B cell (primary cell): ENCODE results near the gene GUSB. TPM values are rescaled to one million over a fixed set of nuclear protein-coding genes. Genes with fewer than 3 reads are reported as not detected.
"Not testable (repeated sequence)": the region's sequence is repeated elsewhere in the genome, so short reads cannot be mapped to it uniquely, and the experiment has no call there.

ENCODE experiments used
- ATAC-seq: fragments of 200-7000 bp; cut with Tn5 transposase; one replicate; pipeline ENCODE4 v1.10.0; 2021; ENCODE audit warnings: low read depth, mild to moderate bottlenecking, moderate number of reproducible peaks, moderate library complexity
- CTCF ChIA-PET: fragments of 350-600 bp; sonication (Branson Sonifier 250); formaldehyde crosslinking; loops from one replicate; lab custom pipeline; 2021; ENCODE audit warnings: antibody characterized with exemption, inconsistent platforms; lab: Charles Lee
- POLR2A ChIA-PET: fragments of 350-600 bp; sonication (Branson Sonifier 250); formaldehyde crosslinking; loops from one replicate; lab custom pipeline; 2021; ENCODE audit warnings: antibody characterized with exemption; lab: Charles Lee
- DNase-seq: peaks from one replicate; pipeline ENCODE4 v3.0.0; 2013
- H2AFZ ChIP-seq: 2 replicates; pipeline ENCODE4 v1.6.1; 2012; ENCODE audit warnings: mild to moderate bottlenecking, low read depth, low read length; ENCODE audit not compliant: insufficient read depth, poor library complexity, severe bottlenecking
- H3K27ac ChIP-seq, 2 donors: 1 replicate in 1 of 2; 2 replicates in 1 of 2; pipeline ENCODE4 v1.5.1; 2012 to 2013; ENCODE audit warnings: low read length in 2 of 2, mild to moderate bottlenecking in 2 of 2, moderate library complexity in 1 of 2
- H3K27me3 ChIP-seq, 4 experiments: fragments of 200-600 bp in 1 of 4; sonication (generic) in 1 of 4; replicated peaks in 1 of 4; 1 replicate in 2 of 4; 2 replicates in 2 of 4; pipeline versions ENCODE4 v1.6.1 to v1.7.0; 2013 to 2016; ENCODE audit warnings: low read length in 3 of 4, mild to moderate bottlenecking in 2 of 4, mixed read lengths in 1 of 4, moderate library complexity in 1 of 4; ENCODE audit not compliant: insufficient read depth in 4 of 4, control insufficient read depth in 3 of 4; ENCODE audit errors: control extremely low read depth in 1 of 4
- H3K36me3 ChIP-seq, 2 experiments: replicated peaks in 1 of 2; 1 replicate in 1 of 2; 2 replicates in 1 of 2; pipeline versions ENCODE4 v1.6.1 to v1.7.1; 2013; ENCODE audit warnings: low read length in 1 of 2; ENCODE audit not compliant: insufficient read depth in 2 of 2, control insufficient read depth in 1 of 2; ENCODE audit errors: control extremely low read depth in 1 of 2, extremely low read depth in 1 of 2
- H3K4me1 ChIP-seq, 2 donors: fragments of 200-600 bp in 1 of 2; sonication (generic) in 1 of 2; 1 replicate in 1 of 2; 2 replicates in 1 of 2; pipeline versions ENCODE4 v1.5.1 to v1.6.1; 2013 to 2017; ENCODE audit warnings: low read length in 2 of 2; ENCODE audit not compliant: control insufficient read depth in 2 of 2, insufficient read depth in 2 of 2
- H3K4me2 ChIP-seq: replicated peaks from 2 replicates; pipeline ENCODE3; 2012; ENCODE audit warnings: mild to moderate bottlenecking, low read depth, low read length; ENCODE audit not compliant: poor library complexity, severe bottlenecking
- H3K4me3 ChIP-seq, 5 experiments: fragments of 200-600 bp in 1 of 5; sonication (generic) in 1 of 5; 1 replicate in 3 of 5; 2 replicates in 2 of 5; pipeline versions ENCODE4 v1.5.1 to v1.7.0; 2011 to 2016; ENCODE audit warnings: low read length in 4 of 5, mild to moderate bottlenecking in 4 of 5, low read depth in 2 of 5, control low read depth in 1 of 5, moderate library complexity in 1 of 5; ENCODE audit not compliant: insufficient read depth in 1 of 5; ENCODE audit errors: control extremely low read depth in 1 of 5, extremely low read depth in 1 of 5
- H3K79me2 ChIP-seq: fragments of 200-600 bp; sonication (generic); one replicate; pipeline ENCODE4 v1.6.0; 2016; ENCODE audit warnings: low read length; ENCODE audit not compliant: control insufficient read depth, insufficient read depth
- H3K9ac ChIP-seq: fragments of 200-600 bp; sonication (generic); 2 replicates; pipeline ENCODE4 v1.6.1; 2017; ENCODE audit warnings: mild to moderate bottlenecking, low read length, moderate library complexity
- H3K9me3 ChIP-seq, 3 donors: one replicate each; pipeline versions ENCODE4 v1.6.1 to v1.7.1; 2013; ENCODE audit warnings: low read length in 2 of 3; ENCODE audit not compliant: control insufficient read depth in 2 of 3, insufficient read depth in 1 of 3; ENCODE audit errors: control extremely low read depth in 1 of 3
- H4K20me1 ChIP-seq: 2 replicates; pipeline ENCODE4 v1.6.0; 2012; ENCODE audit warnings: mild to moderate bottlenecking, low read length; ENCODE audit not compliant: insufficient read depth, control insufficient read depth, poor library complexity, severe bottlenecking
- H3K27ac Mint-ChIP-seq: one replicate; pipeline ENCODE4 v1.8.0; 2021; ENCODE audit warnings: mixed read lengths
- H3K27me3 Mint-ChIP-seq: one replicate; pipeline ENCODE4 v1.8.0; 2021; ENCODE audit warnings: mixed read lengths
- H3K4me1 Mint-ChIP-seq: one replicate; pipeline ENCODE4 v1.8.0; 2021; ENCODE audit warnings: mixed read lengths
- H3K4me3 Mint-ChIP-seq: one replicate; pipeline ENCODE4 v1.8.0; 2021; ENCODE audit warnings: mixed read lengths
- H3K9me3 Mint-ChIP-seq: one replicate; pipeline ENCODE4 v1.8.0; 2022; ENCODE audit warnings: mixed read lengths; ENCODE audit not compliant: insufficient read depth
- CTCF ChIP-seq: fragments of 200-600 bp; IDR thresholded peaks from one replicate; pipeline ENCODE4 v1.8.0; 2022; ENCODE audit warnings: antibody characterized with exemption, mild to moderate bottlenecking
- EZH2 ChIP-seq: IDR thresholded peaks from 2 replicates; pipeline ENCODE4 v1.6.1; 2012; ENCODE audit warnings: borderline replicate concordance, low read depth, mild to moderate bottlenecking, moderate library complexity, low read length; ENCODE audit not compliant: insufficient read depth, poor library complexity, severe bottlenecking
- WGBS: methylation state at CpG from one replicate; pipeline ENCODE4 v1.1.5; 2013; ENCODE audit warnings: missing lambda C conversion rate; ENCODE audit not compliant: insufficient coverage; 5-methylcytosine and 5-hydroxymethylcytosine counted together
- intact Hi-C: fragments of 100-400 bp; cut with micrococcal nuclease; formaldehyde crosslinking; loops from one replicate; pipeline ENCODE4 v1.10.0; 2022
- polyA plus RNA-seq: library from polyadenylated mRNA; depleted of rRNA; stranded (reverse); fragments of >200 nt; gene quantifications from 2 replicates; pipeline ENCODE4 v1.2.3, GENCODE V29; 2012
- total RNA-seq, 2 donors: library from RNA; stranded (reverse); fragments of 120-200 nt in 1 of 2; gene quantifications; 1 replicate in 1 of 2; 2 replicates in 1 of 2; pipeline versions ENCODE4 v1.2.3 to v1.2.4, GENCODE V29; 2013 to 2022

Gene GUSB
- total and polyA plus RNA-seq, 2 donors (not counting 1 experiment from before 2014, with no cell fraction given) = 65.4 to 79.5 TPM

DNA sequence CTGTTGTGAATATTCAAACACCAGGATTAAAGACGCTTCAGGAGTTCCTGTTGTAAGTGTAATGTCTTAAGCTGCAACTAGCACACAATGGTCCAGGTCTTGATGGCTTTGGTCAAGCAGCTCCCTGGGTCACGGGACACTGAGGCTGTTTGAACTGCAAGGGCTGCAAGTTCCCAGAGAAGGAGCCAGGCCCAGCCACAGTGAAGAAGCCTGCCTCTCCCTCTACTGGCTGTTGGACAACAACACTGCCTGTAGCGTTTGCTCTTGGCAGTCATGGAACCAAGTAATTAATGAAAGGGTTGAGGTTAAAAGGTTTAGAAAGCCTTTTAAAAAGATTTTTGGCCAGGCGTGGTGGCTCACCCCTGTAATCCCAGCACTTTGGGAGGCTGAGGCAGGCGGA is 31.9 kb upstream of the GUSB start:
- ATAC-seq (no peak), DNase-seq (no peak)
- H2AFZ ChIP-seq = no peak overlapping the region
- Mint-ChIP-seq H3K27ac (no peak overlapping the region), H3K4me3 (no peak overlapping the region), H3K27me3 (peaks cover 9% of the 10 kb centered on the region), H3K9me3 (no peaks in the 10 kb centered on the region), H3K4me1 (no peaks in the 10 kb centered on the region)
- H3K27ac ChIP-seq = no peak overlapping the region
- H3K4me2 ChIP-seq = no peak overlapping the region
- no peak overlapping the region for H3K9ac ChIP-seq
- ChIA-PET CTCF (no interaction called here), POLR2A (no interaction called here)
- H3K9me3 ChIP-seq = no peaks in the 10 kb centered on the region
- no peaks in the 10 kb centered on the region for H3K27me3 ChIP-seq
- intact Hi-C loops = no loop called here
- no peaks in the 10 kb centered on the region for H3K4me1 ChIP-seq
- no peaks in the 10 kb centered on the region for H4K20me1 ChIP-seq
- TF ChIP-seq CTCF (no peak), EZH2 (no peak)
- H3K4me3 ChIP-seq = no peak overlapping the region
- H3K79me2 ChIP-seq = no peaks in the 10 kb centered on the region
- H3K36me3 ChIP-seq = no peaks in the 10 kb centered on the region
- 79% methylated on average over 2 of the region's 5 CpGs for WGBS

GRCh38 chr7:66007232-66007631 is 25.2 kb upstream of the GUSB start:
- Histone ChIP-seq H3K36me3 (no peaks in the 10 kb centered on the region), H4K20me1 (no peaks in the 10 kb centered on the region), H3K9me3 (no peaks in the 10 kb centered on the region), H3K27me3 (peaks cover 0 to 4% (median 0%) of the 10 kb centered on the region in 4 experiments), H3K4me3 (no peak overlapping the region), H2AFZ (no peak overlapping the region), H3K4me1 (no peaks in the 10 kb centered on the region), H3K27ac (no peak overlapping the region), H3K79me2 (no peaks in the 10 kb centered on the region), H3K4me2 (no peak overlapping the region), H3K9ac (no peak overlapping the region)
- Mint-ChIP-seq H3K9me3 (no peaks in the 10 kb centered on the region), H3K27ac (no peak overlapping the region), H3K4me3 (no peak overlapping the region), H3K27me3 (no peaks in the 10 kb centered on the region), H3K4me1 (no peaks in the 10 kb centered on the region)
- ChIA-PET POLR2A (no interaction called here), CTCF (no interaction called here)
- no peak for ATAC-seq
- 83% methylated on average over 2 of the region's 6 CpGs for WGBS
- no peak for DNase-seq
- TF ChIP-seq EZH2 = no peak
- TF ChIP-seq CTCF = no peak
- intact Hi-C loops = no loop called here

DNA sequence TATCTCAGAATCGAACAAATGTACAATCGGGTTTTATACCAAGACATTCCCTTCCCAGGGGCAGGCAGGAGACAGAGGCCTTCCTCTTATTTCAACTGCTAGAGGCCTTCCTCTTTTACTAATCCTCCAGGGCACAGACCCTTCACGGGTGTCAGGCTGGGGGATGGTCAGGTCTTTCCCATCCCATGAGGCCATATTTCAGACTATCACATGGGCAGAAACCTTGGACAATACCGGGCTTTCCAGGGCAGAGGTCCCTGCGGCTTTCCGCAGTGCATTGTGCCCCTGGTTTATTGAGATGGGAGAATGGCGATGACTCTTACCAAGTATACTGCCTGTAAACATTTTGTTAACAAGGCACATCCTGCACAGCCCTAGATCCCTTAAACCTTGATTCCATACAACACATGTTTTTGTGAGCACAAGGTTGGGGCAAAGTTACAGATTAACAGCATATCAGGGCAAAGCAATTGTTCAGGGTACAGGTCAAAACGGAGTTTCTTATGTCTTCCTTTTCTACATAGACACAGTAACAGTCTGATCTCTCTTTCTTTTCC is 23.2 kb upstream of the GUSB start:
- H2AFZ ChIP-seq, POLR2A ChIA-PET, H3K9me3 ChIP-seq, H3K4me2 ChIP-seq, H3K27ac Mint-ChIP-seq, H3K79me2 ChIP-seq, H3K27me3 ChIP-seq, ATAC-seq, H3K9ac ChIP-seq, intact Hi-C loops, H3K4me3 ChIP-seq, DNase-seq, H3K27me3 Mint-ChIP-seq, H3K4me3 Mint-ChIP-seq, H4K20me1 ChIP-seq, H3K4me1 Mint-ChIP-seq, H3K36me3 ChIP-seq, CTCF ChIA-PET, H3K9me3 Mint-ChIP-seq, H3K27ac ChIP-seq, H3K4me1 ChIP-seq: not testable (repeated sequence)
- 88% methylated on average over 4 of the region's 8 CpGs for WGBS
